Measurements from ENCODE around the gene HAPLN3. TPM values are rescaled to one million over a fixed set of nuclear protein-coding genes. Genes with fewer than 3 reads are reported as not detected.

Gene HAPLN3
- total RNA-seq, 1 experiment from 2014 or later = 168 TPM

- H3K4me3 ChIP-seq (ENCODE audit: low read depth in 2 of 2, low read length in 2 of 2) = peak overlapping the region; percentile 55 to 71
- no peaks in the 10 kb centered on the region for H3K27me3 ChIP-seq (ENCODE audit: control insufficient read depth, insufficient read depth, low read length)
- ATAC-seq (peak; percentile 53), DNase-seq (ENCODE audit: low read depth, low spot score) (no peak)
- H3K27ac ChIP-seq (ENCODE audit: low read length) = peak overlapping the region; percentile 78
- BruUV-seq (replicated peaks) = no TSS peak
- CTCF ChIA-PET = interaction anchor here (0.5 to 0.6 kb wide), 3 partner anchors 284 to 312 kb away, joined by 3 to 6 read pairs (median 4); no protein-coding TSS in a partner anchor
- intact Hi-C loops (cut with micrococcal nuclease; ENCODE audit: unreplicated experiment) (loop anchor here (5.0 kb wide), 1 partner anchor 283 kb away; no protein-coding TSS in a partner anchor), in situ Hi-C loops (cut with HindIII; ENCODE audit: low pct_unique_long_range_greater_than_20kb, low sequenced_read_pairs) (no loop called here)
- no peaks in the 10 kb centered on the region for H3K9me3 ChIP-seq (ENCODE audit: control insufficient read depth, insufficient read depth, low read depth, low read length)
- peaks cover 47% of the 10 kb centered on the region for H3K4me1 ChIP-seq (ENCODE audit: control insufficient read depth, insufficient read depth, low read length)
- TF ChIP-seq POLR2AphosphoS5 (IDR thresholded peaks at IDR 0.05; ENCODE audit: low read depth, low read length) (peak; percentile 51; the same call in 1 of the 2 replicates), SIN3A (IDR thresholded peaks at IDR 0.05; ENCODE audit: borderline replicate concordance, insufficient read depth, low read depth, low read length) (peak; percentile 79), CTCF (IDR thresholded peaks at IDR 0.05) (peak; percentile 97), REST (IDR thresholded peaks at IDR 0.05; ENCODE audit: insufficient read depth in 1 of 2, low read depth in 2 of 2, low read length in 1 of 2) (no peak), TCF7L2 (IDR thresholded peaks at IDR 0.05; ENCODE audit: low read depth, low read length) (peak; percentile 64; the same call in 1 of the 2 replicates)
- H3K36me3 ChIP-seq (ENCODE audit: control insufficient read depth, insufficient read depth, low read length) = no peaks in the 10 kb centered on the region
- POLR2A ChIA-PET = interaction anchor here (0.6 kb wide), 2 partner anchors 284 to 1337 kb away, joined by 3 to 5 read pairs; no protein-coding TSS in a partner anchor
Measured at GRCh38 chr15:88894348-88894818, 961 bp downstream of the HAPLN3 start.

GRCh38 chr15:88891540-88892254, 3.6 kb downstream of the HAPLN3 start:
- ATAC-seq (no peak), DNase-seq (ENCODE audit: low read depth, low spot score) (no peak)
- no peak for TF ChIP-seq TCF7L2 (IDR thresholded peaks at IDR 0.05; ENCODE audit: low read depth, low read length)
- no peak; the same call in 1 of the 2 replicates for TF ChIP-seq POLR2AphosphoS5 (IDR thresholded peaks at IDR 0.05; ENCODE audit: low read depth, low read length)
- no peak for TF ChIP-seq SIN3A (IDR thresholded peaks at IDR 0.05; ENCODE audit: borderline replicate concordance, insufficient read depth, low read depth, low read length)
- TF ChIP-seq CTCF (IDR thresholded peaks at IDR 0.05) = no peak
- TF ChIP-seq REST (IDR thresholded peaks at IDR 0.05; ENCODE audit: insufficient read depth in 1 of 2, low read depth in 2 of 2, low read length in 1 of 2) = no peak
- intact Hi-C loops (cut with micrococcal nuclease; ENCODE audit: unreplicated experiment) = loop anchor here (5.0 kb wide), 1 partner anchor 286 kb away; no protein-coding TSS in a partner anchor
- H3K4me3 ChIP-seq (ENCODE audit: low read depth in 2 of 2, low read length in 2 of 2) = no peak overlapping the region
- peaks cover 23% of the 10 kb centered on the region for H3K4me1 ChIP-seq (ENCODE audit: control insufficient read depth, insufficient read depth, low read length)
- in situ Hi-C loops (cut with HindIII; ENCODE audit: low pct_unique_long_range_greater_than_20kb, low sequenced_read_pairs) = no loop called here
- no peaks in the 10 kb centered on the region for H3K36me3 ChIP-seq (ENCODE audit: control insufficient read depth, insufficient read depth, low read length)
- ChIA-PET CTCF (no interaction called here), POLR2A (interaction anchor here (0.6 kb wide), 1 partner anchor 101 kb away, joined by 4 read pairs; no protein-coding TSS in a partner anchor)
- H3K27me3 ChIP-seq (ENCODE audit: control insufficient read depth, insufficient read depth, low read length) = no peaks in the 10 kb centered on the region
- no peaks in the 10 kb centered on the region for H3K9me3 ChIP-seq (ENCODE audit: control insufficient read depth, insufficient read depth, low read depth, low read length)
- BruUV-seq (replicated peaks) = no TSS peak
- no peak overlapping the region for H3K27ac ChIP-seq (ENCODE audit: low read length)
